Vein endothelial cell (primary cell): Measurements from ENCODE around the gene CHMP6. TPM values are rescaled to one million over a fixed set of nuclear protein-coding genes. Genes with fewer than 3 reads are reported as not detected.

Experiments used
- total RNA-seq: library from RNA; depleted of rRNA; stranded (reverse); fragments of >200 nt; gene quantifications from 2 replicates; pipeline ENCODE4 v1.2.3, GENCODE V29; 2012

Gene CHMP6
- 27.6 and 34.9 TPM in 2 replicates for total RNA-seq

GRCh38 chr17:80991645-80992076 is at the start of gene CHMP6:
CHMP6 (plus strand) TSS chr17:80991841; CDS start chr17:80991919, 78 bp downstream.

GRCh38 chr17:81034779-81035520 is 43.3 kb downstream of the CHMP6 start, which contains the start of gene BAIAP2:
BAIAP2 (plus strand) TSS chr17:81035151; CDS start chr17:81035255, 104 bp downstream.

Other genes starting within 250 kb of the CHMP6 start
- gene BAIAP2, start 43.3 kb downstream of the CHMP6 start, total RNA-seq = 22.1 and 23.2 TPM in 2 replicates
- gene PVALEF, start 173.7 kb downstream of the CHMP6 start, total RNA-seq = not detected in 2 replicates
- gene AATK, start 174.4 kb downstream of the CHMP6 start, total RNA-seq = 3.1 and 5.6 TPM in 2 replicates
- gene CEP131, start 231.1 kb downstream of the CHMP6 start, total RNA-seq = 9.7 and 12.4 TPM in 2 replicates
- 20.5 and 29.4 TPM in 2 replicates for gene TEPSIN, start 247.2 kb downstream of the CHMP6 start, total RNA-seq
- 26.5 and 27.8 TPM in 2 replicates for gene NDUFAF8, start 247.5 kb downstream of the CHMP6 start, total RNA-seq